Measurements from ENCODE around the gene FLII. TPM values are rescaled to one million over a fixed set of nuclear protein-coding genes. Genes with fewer than 3 reads are reported as not detected.

FLII gene
- total and polyA plus RNA-seq, 2 donors (not counting 3 experiments of a cell fraction or from before 2014, with no cell fraction given) = 397 to 582 TPM

DNA sequence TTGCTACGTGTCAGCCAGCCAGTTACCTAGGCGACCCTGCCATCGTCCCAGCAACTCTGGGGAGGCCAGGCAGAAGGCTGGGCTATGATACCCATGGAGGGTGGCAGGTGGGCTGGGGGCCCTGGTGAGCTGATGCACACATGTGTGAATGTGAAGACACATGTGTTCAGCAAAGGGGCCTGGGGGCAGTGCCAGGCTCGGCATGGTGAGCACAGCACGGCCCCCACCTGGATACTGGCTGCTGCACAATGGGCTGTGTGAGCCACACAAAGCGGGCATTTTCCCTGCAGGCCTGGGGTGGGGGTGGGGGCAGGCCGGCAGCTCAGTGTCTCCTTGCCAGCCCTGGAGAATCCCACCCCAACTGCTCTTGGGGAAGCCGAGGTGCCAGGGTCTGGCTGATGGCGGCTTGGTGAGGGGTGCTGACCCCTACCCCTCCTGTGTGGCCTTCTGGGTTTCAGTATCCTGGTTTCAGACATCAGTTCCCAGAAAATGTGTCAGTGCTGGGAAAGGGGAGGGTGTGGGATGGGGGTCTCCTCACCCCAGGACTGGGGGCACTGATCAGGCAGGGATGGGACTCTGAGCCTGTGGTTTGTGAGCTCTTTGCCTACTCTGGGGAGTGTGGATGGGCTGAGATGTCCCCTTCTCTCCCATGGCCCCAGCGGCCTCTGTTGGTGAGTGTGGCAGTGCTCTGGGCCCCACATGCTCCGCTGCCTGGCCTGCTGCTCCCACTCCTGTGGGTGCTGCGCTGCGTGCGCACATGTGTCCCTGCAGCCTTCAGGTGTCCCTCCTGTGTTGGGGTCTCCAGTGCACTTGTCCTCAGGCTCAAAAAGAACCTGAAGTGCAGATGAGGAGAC lies 28.0 kb downstream of the FLII start:
- Histone ChIP-seq H3K4me3 (replicated peaks in 1 of 3; ENCODE audit: insufficient read depth in 1 of 3, low read depth in 1 of 3, low read length in 3 of 3) (no peak overlapping the region), H3K4me1 (ENCODE audit: control insufficient read depth, extremely low read depth, insufficient read depth, low read length) (peaks cover 11% of the 10 kb centered on the region), H3K9ac (replicated peaks; ENCODE audit: extremely low read depth, insufficient read depth, low read length) (no peak overlapping the region), H3K27ac (ENCODE audit: insufficient read depth, low read depth, low read length) (no peak overlapping the region), H3K9me3 (replicated peaks; ENCODE audit: control insufficient read depth, insufficient read depth, low read length) (no peaks in the 10 kb centered on the region), H3K4me2 (ENCODE audit: insufficient read depth, low read length) (no peak overlapping the region), H3K9me1 (replicated peaks; ENCODE audit: control insufficient read depth, extremely low read depth, insufficient read depth, low read length) (no peaks in the 10 kb centered on the region), H3K27me3 (ENCODE audit: control insufficient read depth in 2 of 2, insufficient read depth in 2 of 2, low read length in 2 of 2) (no peaks in the 10 kb centered on the region), H3K36me3 (ENCODE audit: control insufficient read depth in 2 of 2, extremely low read depth in 1 of 2, insufficient read depth in 2 of 2, low read length in 2 of 2) (peaks cover 6 to 22% of the 10 kb centered on the region in 2 experiments), H4K20me1 (replicated peaks; ENCODE audit: control insufficient read depth, extremely low read depth, insufficient read depth, low read length) (no peaks in the 10 kb centered on the region), H3K79me2 (ENCODE audit: control insufficient read depth, insufficient read depth, low read length) (peaks cover 45% of the 10 kb centered on the region), H2AFZ (ENCODE audit: low read depth, low read length) (no peak overlapping the region)
- no peak for TF ChIP-seq POLR2AphosphoS5 (IDR thresholded peaks at IDR 0.05; ENCODE audit: insufficient read depth, low read depth, low read length)
- TF ChIP-seq POLR2A (IDR thresholded peaks at IDR 0.05; ENCODE audit: low read depth, low read length) = no peak
- TF ChIP-seq, protein P1, sequence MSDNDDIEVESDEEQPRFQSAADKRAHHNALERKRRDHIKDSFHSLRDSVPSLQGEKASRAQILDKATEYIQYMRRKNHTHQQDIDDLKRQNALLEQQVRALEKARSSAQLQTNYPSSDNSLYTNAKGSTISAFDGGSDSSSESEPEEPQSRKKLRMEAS (IDR thresholded peaks at IDR 0.05; ENCODE audit: insufficient read depth, insufficient read length) = no peak
- TF ChIP-seq FOS (IDR thresholded peaks at IDR 0.05; ENCODE audit: borderline replicate concordance, insufficient read depth, low read length) = no peak
- no peak for TF ChIP-seq JUN (IDR thresholded peaks at IDR 0.05; ENCODE audit: borderline replicate concordance, insufficient read depth, insufficient read length, low read depth)
- TF ChIP-seq MYC (IDR thresholded peaks at IDR 0.05; ENCODE audit: low read depth, low read length) = no peak
- TF ChIP-seq CTCF (IDR thresholded peaks at IDR 0.05; ENCODE audit: extremely low read depth in 1 of 2, insufficient read depth in 1 of 2, low read depth in 1 of 2, low read length in 2 of 2) = no peak
- TF ChIP-seq GATA2 (IDR thresholded peaks at IDR 0.05; ENCODE audit: insufficient read depth, insufficient read length, low read depth, low read length) = no peak
- TF ChIP-seq EZH2 (IDR thresholded peaks at IDR 0.05; ENCODE audit: borderline replicate concordance, low read depth, low read length, severe bottlenecking) = no peak
- POLR2A ChIA-PET = no interaction called here
- no TSS peak for BruUV-seq (replicated peaks)
- dilution Hi-C loops (cut with MboI; ENCODE audit: extremely low pct_ligation_motif_present, low sequenced_read_pairs) = no loop called here
- intact Hi-C loops (cut with micrococcal nuclease) = no loop called here
- FAIRE-seq (no peak), DNase-seq (ENCODE audit: low read depth, low spot score) (no peak)
- CTCF ChIA-PET = no interaction called here

All from endothelial cell of umbilical vein (primary cell).